CD4-positive, alpha-beta T cell (primary cell): Measurements from ENCODE around the gene LBP. TPM values are rescaled to one million over a fixed set of nuclear protein-coding genes. Genes with fewer than 3 reads are reported as not detected.

Experiments used
- ATAC-seq: fragments of 200-7000 bp; cut with Tn5 transposase; one replicate; pipeline ENCODE4 v1.10.0; 2022; ENCODE audit warnings: mild to moderate bottlenecking; ENCODE audit not compliant: poor library complexity
- CTCF ChIA-PET: fragments of 350-600 bp; sonication (Branson Sonifier 250); formaldehyde crosslinking; loops from one replicate; lab custom pipeline; 2021; ENCODE audit warnings: antibody characterized with exemption, inconsistent platforms; lab: Charles Lee
- POLR2A ChIA-PET: fragments of 350-600 bp; sonication (Branson Sonifier 250); formaldehyde crosslinking; loops from one replicate; lab custom pipeline; 2021; ENCODE audit warnings: antibody characterized with exemption, inconsistent platforms; lab: Charles Lee
- DNase-seq, 14 experiments: peaks; one replicate each; pipeline ENCODE4 v3.0.0-alpha.2; 2013 to 2020; ENCODE audit warnings: mixed read lengths in 2 of 14
- H3K27ac ChIP-seq, 2 donors: one replicate each; pipeline versions ENCODE4 v1.5.1 to v1.7.0; 2013; ENCODE audit warnings: low read length in 2 of 2, low read depth in 1 of 2, mild to moderate bottlenecking in 1 of 2
- H3K27me3 ChIP-seq, 2 experiments: 1 replicate in 1 of 2; 2 replicates in 1 of 2; pipeline versions ENCODE4 v1.6.1 to v1.7.0; 2013; ENCODE audit warnings: low read length in 2 of 2, control low read depth in 1 of 2, mild to moderate bottlenecking in 1 of 2, moderate library complexity in 1 of 2; ENCODE audit not compliant: insufficient read depth in 2 of 2, control insufficient read depth in 1 of 2
- H3K36me3 ChIP-seq: one replicate; pipeline ENCODE4 v1.6.1; 2013; ENCODE audit warnings: low read length, control low read depth; ENCODE audit not compliant: insufficient read depth
- H3K4me1 ChIP-seq: one replicate; pipeline ENCODE4 v1.6.1; 2013; ENCODE audit warnings: low read length, control low read depth; ENCODE audit not compliant: insufficient read depth
- H3K4me3 ChIP-seq: one replicate; pipeline ENCODE4 v1.5.1; 2013; ENCODE audit warnings: mild to moderate bottlenecking, low read length, moderate library complexity
- H3K9me3 ChIP-seq, 2 experiments: 1 replicate in 1 of 2; 2 replicates in 1 of 2; pipeline versions ENCODE4 v1.6.1 to v1.7.0; 2013; ENCODE audit warnings: low read length in 2 of 2, mild to moderate bottlenecking in 2 of 2, control low read depth in 1 of 2, moderate library complexity in 1 of 2; ENCODE audit not compliant: control insufficient read depth in 1 of 2, insufficient read depth in 1 of 2
- H3K27ac Mint-ChIP-seq: one replicate; pipeline ENCODE4 v1.8.0; 2020; ENCODE audit warnings: mixed read lengths
- H3K27me3 Mint-ChIP-seq: one replicate; pipeline ENCODE4 v1.8.0; 2021; ENCODE audit warnings: mixed read lengths
- H3K36me3 Mint-ChIP-seq: one replicate; pipeline ENCODE4 v1.8.0; 2021; ENCODE audit warnings: low read depth, mixed read lengths
- H3K4me1 Mint-ChIP-seq: one replicate; pipeline ENCODE4 v1.8.0; 2021; ENCODE audit warnings: low read depth, mixed read lengths
- H3K4me3 Mint-ChIP-seq: one replicate; pipeline ENCODE4 v1.8.0; 2020; ENCODE audit warnings: mild to moderate bottlenecking, mixed read lengths
- H3K9me3 Mint-ChIP-seq: one replicate; pipeline ENCODE4 v1.8.0; 2020; ENCODE audit warnings: mixed read lengths
- CTCF ChIP-seq: fragments of 200-600 bp; IDR thresholded peaks from one replicate; pipeline ENCODE4 v1.8.0; 2022; ENCODE audit warnings: antibody characterized with exemption, mild to moderate bottlenecking
- intact Hi-C, 2 experiments: fragments of 100-400 bp; cut with DNase I in 1 of 2; cut with micrococcal nuclease in 1 of 2; formaldehyde crosslinking; loops; one replicate each; pipeline versions ENCODE4 v1.15.1 to v1.9.0; 2023 to 2025; cut with DNase I, micrococcal nuclease
- total RNA-seq, 174 experiments: library from RNA in 2 of 174; stranded (reverse) in 2 of 174; gene quantifications; one replicate each; pipeline ENCODE4 v1.2.3 and lab custom pipeline; 2021 to 2026

LBP gene
- total RNA-seq, 2 experiments from 2014 or later = not detected

GRCh38 chr20:38331245-38331644, 15.0 kb upstream of the LBP start:
- Histone ChIP-seq H3K27me3 (peaks cover 7 to 11% of the 10 kb centered on the region in 2 experiments), H3K27ac (no peak overlapping the region), H3K4me1 (no peaks in the 10 kb centered on the region), H3K36me3 (no peaks in the 10 kb centered on the region), H3K9me3 (peaks cover 0 to 5% of the 10 kb centered on the region in 2 experiments), H3K4me3 (no peak overlapping the region)
- Mint-ChIP-seq H3K27ac (no peak overlapping the region), H3K27me3 (peaks cover 34% of the 10 kb centered on the region), H3K36me3 (no peaks in the 10 kb centered on the region), H3K9me3 (no peaks in the 10 kb centered on the region), H3K4me1 (no peaks in the 10 kb centered on the region), H3K4me3 (no peak overlapping the region)
- ATAC-seq (no peak), DNase-seq (no peak)
- POLR2A ChIA-PET = no interaction called here
- TF ChIP-seq CTCF = no peak
- intact Hi-C loops = no loop called here
- CTCF ChIA-PET = no interaction called here

DNA sequence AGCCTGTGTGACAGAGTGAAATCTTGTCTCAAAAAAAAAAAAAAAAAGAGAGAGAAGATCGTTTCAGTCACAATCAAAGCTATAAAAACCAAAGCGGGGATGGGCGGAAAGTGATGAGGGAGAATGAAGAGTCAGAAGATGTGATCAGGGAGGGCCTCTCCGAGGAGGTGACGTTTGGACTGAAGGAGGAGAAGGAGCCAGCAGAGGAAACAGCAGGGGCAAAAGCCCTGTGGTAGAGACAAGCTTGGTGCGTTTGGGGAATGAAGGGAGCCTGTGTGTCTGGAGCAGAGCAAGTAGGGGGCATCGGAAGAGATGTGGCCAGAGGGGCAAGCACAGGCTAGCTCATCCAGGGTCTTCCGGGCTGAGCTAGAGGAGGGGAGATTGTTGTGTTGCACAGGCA, 14.5 kb upstream of the LBP start:
- Histone ChIP-seq H3K36me3 (no peaks in the 10 kb centered on the region), H3K4me3 (no peak overlapping the region), H3K27me3 (peaks cover 13% of the 10 kb centered on the region in 2 experiments), H3K27ac (no peak overlapping the region), H3K9me3 (peaks cover 0 to 7% of the 10 kb centered on the region in 2 experiments), H3K4me1 (no peaks in the 10 kb centered on the region)
- no peak for DNase-seq
- no peak overlapping the region for H3K27ac Mint-ChIP-seq
- H3K9me3 Mint-ChIP-seq = no peaks in the 10 kb centered on the region
- no peak overlapping the region for H3K4me3 Mint-ChIP-seq
- TF ChIP-seq CTCF = no peak
- ATAC-seq = no peak
- ChIA-PET CTCF (no interaction called here), POLR2A (no interaction called here)
- peaks cover 34% of the 10 kb centered on the region for H3K27me3 Mint-ChIP-seq
- H3K36me3 Mint-ChIP-seq = no peaks in the 10 kb centered on the region
- intact Hi-C loops = no loop called here
- no peaks in the 10 kb centered on the region for H3K4me1 Mint-ChIP-seq

DNA sequence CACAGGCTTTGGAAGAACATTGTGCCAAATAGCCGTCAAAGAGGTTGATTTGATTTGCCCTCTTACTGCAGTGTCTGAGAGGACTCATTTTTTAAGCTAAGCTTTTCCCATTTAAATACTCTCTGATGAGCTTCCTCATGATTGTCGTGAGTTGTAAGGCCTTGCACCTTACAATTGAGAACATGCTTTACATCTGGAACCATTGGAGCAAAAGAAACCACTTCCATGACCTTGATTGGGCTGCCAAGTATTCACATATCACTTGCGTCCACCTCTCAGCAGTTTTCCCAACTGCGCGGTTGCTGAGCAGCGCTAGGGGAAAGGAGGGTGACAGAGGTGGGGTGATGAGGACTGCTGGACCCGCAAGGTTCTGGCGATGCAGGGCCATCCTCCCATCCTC, 12.3 kb upstream of the LBP start:
- no peak for TF ChIP-seq CTCF
- CTCF ChIA-PET = no interaction called here
- no peak for ATAC-seq
- Mint-ChIP-seq H3K27ac (no peak overlapping the region), H3K27me3 (peaks cover 30% of the 10 kb centered on the region), H3K4me3 (no peak overlapping the region), H3K4me1 (no peaks in the 10 kb centered on the region), H3K9me3 (no peaks in the 10 kb centered on the region), H3K36me3 (no peaks in the 10 kb centered on the region)
- H3K4me1 ChIP-seq = no peaks in the 10 kb centered on the region
- H3K4me3 ChIP-seq = no peak overlapping the region
- peaks cover 2 to 23% of the 10 kb centered on the region in 2 experiments for H3K27me3 ChIP-seq
- DNase-seq = no peak
- intact Hi-C loops = no loop called here
- POLR2A ChIA-PET = no interaction called here
- no peak overlapping the region for H3K27ac ChIP-seq
- no peaks in the 10 kb centered on the region for H3K36me3 ChIP-seq
- peaks cover 7 to 19% of the 10 kb centered on the region in 2 experiments for H3K9me3 ChIP-seq
